GM19438 (cell line): ENCODE measurements around the gene EPC1.
"Not testable (repeated sequence)": the region's sequence is repeated elsewhere in the genome, so short reads cannot be mapped to it uniquely, and the experiment has no call there.

Experiments
- ATAC-seq: cut with Tn5 transposase; IDR thresholded peaks from one replicate; pipeline ENCODE4 v1.9.1; 2021; ENCODE audit warnings: low read depth; ENCODE audit not compliant: unreplicated experiment

The EPC1 gene

GRCh38 chr10:32372000-32372875 lies 25.3 kb upstream of the EPC1 start:
- no peak for ATAC-seq

DNA sequence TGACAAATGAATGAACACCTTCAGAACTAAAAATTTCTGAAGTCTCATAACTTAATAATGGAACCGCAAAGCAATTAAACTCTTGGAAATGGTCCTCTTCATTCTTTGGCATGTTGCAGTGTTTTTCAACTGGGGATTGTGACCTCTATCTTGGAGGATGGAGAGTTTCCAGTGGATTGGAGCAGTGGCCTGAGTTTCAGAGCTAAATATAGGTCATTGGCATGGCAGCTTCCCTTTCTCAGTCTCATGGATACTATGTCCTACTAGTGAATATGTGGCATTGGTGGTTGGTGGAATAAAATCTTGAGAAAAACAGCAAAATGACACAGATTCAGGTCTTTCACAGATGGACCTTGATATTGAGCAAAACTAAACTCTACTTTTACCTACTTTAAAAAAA lies 24.1 kb upstream of the EPC1 start:
- no peak for ATAC-seq

DNA sequence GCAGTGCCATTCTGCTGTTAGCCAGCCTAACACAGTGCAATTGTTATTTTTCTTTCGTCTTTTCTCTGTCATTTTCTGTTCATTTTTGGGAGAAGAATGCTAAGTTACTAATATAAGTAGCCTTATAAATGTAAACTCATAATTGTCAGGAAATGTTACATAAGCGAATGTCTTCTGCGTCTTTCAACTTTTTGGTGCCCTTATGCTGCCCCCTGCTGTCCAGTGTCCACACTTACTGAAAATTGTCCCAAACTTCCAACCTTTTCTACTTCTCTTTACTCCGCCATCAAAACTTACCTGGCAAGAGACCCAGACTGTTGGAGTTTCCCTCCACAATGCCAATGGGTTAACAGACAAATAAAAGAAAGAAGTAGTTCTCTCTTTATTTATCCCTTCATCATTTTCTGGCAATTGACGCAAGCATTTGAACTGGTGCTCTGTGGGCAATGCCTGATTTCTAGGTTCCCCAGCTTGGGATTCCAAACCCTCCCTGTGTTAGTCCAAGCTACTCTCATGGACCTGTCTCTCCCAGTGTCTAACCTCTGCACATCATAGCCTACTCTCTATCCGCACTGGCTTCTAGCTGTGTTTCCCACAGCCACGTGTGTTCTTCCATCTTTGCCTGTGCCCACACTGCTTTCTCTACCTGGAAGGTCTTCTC lies 21.0 kb upstream of the EPC1 start:
- ATAC-seq, result no peak

DNA sequence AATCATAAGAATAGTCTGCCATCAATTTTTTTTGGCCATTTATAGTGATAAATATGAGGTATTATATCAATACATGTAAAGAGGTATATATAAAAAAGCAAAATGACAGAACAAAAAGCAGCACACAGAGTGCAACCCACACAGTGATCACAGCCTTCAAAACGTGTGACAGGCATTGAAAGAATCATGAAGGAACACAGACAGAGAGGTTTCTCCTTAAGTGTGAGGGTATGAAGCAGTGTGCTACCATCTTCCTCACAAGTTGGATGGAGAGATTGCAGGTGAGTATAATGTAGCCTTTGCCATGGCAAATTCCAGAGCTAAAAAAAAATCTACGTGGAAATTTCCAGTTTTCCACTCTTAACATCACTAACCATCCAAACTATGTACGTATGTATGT lies 19.6 kb upstream of the EPC1 start:
- no peak for ATAC-seq

- ATAC-seq, result no peak
These were observed 19.2 kb upstream of the EPC1 start for GRCh38 chr10:32366111-32366510.

DNA sequence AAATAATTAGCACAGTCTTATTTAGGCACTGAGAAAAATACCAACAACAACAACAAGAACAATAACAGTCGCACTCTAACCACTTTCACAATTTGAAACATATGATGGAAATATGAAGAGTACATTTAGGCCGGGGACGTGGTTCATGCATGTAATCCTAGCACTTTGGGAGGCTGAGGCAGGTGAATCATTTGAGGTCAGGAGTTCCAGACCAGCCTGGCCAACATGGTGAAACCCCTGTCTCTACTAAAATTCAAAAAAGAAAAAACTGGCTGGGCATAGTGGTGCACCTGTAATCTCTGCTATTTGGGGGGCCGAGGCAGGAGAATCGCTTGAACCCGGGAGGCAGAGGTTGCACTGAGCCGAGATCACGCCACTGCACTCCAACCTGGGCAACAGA lies 18.4 kb upstream of the EPC1 start:
- ATAC-seq, result not testable (repeated sequence)

GRCh38 chr10:32362571-32362970 lies 15.6 kb upstream of the EPC1 start:
- ATAC-seq, result no peak

GRCh38 chr10:32360884-32361283 lies 13.9 kb upstream of the EPC1 start:
- no peak for ATAC-seq

DNA sequence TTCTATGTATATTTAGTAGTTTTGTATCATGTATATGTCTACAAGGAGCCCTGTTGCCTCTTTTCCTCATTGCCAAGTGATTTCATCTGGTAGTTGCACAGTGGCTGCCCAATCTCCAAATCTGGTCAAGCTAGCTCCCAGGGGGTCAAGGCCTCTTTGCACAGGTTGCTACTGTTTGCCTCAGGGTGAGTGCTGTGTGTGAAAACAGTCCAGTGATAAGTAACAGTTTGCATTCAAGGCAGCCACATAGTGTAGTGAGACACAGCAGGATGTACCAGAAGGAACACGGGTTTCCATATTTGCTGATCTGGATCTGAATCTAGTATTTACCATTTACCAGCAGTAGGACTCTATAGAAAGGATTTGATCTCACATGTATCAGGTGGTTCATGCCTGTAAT lies 13.3 kb upstream of the EPC1 start:
- ATAC-seq, result no peak

DNA sequence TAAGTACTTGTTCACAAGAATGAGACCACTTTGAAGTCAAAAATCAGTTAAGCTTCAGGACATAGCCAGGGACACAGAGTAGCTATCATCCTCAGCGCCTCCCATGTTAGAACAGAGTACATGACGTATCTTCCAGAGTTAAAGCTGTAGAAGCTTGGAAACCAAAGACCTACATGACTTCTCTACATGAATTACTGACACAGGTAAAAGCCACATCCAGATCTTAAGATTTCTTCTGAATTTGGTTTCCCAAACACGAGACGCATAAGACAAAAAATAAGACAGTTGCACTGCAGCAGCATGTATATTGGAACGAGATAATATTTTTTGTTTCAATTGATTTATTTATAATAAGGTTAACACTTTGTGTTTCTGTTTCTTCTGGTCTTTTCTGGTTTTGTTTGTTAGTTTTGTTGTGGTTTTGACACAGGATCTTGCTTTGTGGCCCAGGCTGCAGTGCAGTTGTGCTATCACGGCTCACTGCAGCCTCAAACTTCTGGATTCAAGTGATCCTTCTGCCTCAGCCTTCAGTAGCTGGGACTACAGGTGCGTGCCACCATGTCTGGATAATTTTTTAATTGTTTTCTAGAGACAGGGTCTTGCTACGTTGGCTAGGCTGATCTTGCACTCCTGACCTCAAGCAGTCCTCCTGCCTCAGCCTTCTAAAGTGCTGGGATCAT lies 10.2 kb upstream of the EPC1 start:
- ATAC-seq, result no peak

DNA sequence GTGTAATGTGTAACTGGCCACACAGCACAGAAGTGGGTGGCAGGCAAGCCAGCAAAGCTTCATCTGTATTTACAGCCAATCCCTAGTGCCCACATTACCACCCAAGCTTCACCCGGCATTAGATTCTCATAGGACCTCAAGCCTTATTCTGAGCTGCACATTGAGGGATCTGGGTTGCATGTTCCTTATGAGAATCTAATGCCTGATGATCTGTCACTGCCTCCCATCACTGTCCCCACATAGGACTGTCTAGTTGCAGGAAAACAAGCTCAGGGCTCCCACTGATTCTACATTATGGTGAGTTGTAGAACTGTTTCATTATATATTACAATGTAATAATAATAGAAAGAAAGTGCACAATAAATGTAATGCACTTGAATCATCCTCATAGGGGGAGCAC lies 7.7 kb upstream of the EPC1 start:
- ATAC-seq, result not testable (repeated sequence)

DNA sequence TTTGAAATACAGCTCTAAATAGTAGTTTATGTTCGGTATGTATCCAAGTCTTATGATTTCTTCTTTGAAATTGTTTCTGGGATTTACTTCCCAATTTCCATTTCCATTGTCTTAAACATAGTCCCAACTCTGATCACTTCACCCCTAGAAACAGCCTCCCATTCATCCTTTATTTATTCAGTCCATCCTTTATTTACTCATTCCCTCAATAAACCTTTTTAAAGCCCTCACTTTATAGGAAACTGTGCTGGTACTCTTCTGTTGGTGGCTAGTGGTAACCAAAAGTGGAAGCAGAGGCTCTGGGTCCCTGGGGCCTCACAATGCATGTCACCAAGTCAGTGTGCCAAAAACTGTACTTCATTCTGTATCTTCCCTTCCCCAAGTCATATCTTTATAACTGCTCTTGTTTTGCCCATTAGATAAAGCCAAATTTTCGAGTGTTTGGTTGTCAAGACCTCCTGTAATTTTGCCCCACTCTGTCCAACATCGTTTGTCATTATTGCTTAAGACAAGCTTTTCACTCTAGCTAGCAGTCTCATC lies 3.9 kb upstream of the EPC1 start:
- ATAC-seq, result no peak

- ATAC-seq, result no peak
These were observed 3.2 kb upstream of the EPC1 start for GRCh38 chr10:32349968-32350738.

- ATAC-seq, result no peak
These were observed 2.2 kb upstream of the EPC1 start for GRCh38 chr10:32349199-32349585.

DNA sequence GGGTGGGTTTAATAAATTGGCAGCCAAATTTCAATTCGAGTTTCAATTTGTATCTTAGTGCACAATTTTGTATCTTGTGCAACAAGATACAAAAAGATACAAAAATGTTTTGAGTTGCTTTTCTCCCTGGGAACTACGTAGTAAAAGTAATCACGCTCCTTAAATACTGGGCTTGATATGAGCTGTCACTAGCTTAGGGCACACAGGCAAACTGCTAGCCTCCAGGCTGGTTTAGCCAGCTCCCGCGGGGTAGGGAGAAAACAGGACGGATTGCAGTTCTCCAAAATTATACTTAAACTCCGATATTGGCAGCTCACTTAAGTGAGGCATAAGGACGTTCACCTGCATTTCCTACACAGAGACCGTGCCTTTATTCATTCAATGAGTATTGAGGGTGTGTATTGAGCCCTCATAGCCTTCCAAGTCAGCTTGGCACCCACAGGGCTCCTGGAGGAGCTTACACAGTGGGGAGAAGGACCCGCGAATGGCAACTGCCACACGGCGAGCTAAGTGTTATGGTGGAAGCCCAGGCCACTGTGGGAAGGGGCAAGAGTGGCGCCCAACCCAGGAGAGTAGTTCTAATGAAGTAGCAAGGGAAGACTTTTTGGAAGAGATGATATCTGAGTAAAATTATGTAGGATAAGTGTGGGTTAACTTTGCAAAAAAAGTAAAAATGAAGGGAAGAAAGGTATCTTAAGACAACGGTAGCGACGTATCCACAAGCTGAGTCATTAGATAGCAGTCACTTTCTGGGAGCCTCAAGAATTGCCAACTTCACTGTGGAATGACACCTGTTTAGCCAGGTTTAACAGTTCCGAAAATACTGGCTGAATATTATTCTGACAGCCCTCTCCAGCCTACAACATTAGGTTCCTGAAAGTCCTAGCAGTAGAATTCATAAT lies 1.6 kb upstream of the EPC1 start:
- no peak for ATAC-seq

DNA sequence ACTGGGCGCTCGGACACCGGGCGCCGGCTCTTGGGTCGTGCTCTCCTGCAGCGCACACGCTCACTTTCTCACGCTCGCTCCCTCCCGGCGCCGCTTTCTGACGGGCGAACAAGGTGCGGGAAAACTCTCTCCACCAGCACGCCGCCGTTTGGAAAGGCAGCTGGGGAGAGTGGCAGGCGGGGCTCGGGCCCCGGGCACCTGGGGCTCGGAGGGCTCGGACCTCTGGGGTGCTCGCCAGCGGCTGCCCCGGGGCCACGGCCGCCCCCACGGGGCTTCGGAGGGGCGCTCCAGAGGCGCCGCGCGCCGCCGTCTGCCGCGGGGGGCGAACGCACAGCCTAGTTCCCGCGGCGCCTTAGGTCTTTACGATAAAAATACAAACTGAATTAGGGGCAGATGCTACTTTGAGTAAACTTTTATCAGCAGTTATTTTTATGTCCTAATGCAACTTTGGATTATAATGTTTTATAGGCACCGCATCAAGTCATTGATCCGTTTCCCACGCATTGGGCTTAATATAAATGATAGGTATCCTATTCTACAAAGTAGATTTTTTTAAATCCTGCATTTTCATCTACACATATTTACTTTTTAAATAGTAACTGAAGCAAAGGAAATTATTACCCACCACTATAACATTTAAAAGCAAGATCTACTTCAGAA lies 535 bp upstream of the EPC1 start:
- ATAC-seq, result peak; percentile 16

DNA sequence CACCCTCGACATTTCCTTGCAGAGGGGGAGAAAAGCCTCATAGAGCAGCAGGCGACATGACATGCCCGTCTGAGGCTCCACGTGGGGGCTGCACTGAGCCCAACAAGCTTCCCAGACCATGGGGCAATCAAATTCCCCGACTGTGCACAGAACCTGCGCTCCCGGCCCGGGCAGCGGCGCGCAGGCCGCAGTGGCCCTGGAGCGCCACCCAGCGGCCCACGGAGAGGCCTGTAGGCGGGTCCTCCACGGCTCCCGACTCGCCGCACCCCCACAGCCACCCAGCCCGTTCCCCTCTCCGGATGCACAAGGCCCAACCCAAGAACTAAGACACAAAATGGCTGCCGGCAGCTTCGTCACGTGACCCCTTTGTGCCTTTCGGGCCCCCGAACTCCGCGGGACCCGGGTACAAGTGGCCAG lies 816 bp downstream of the EPC1 start:
- ATAC-seq, result peak; percentile 67

DNA sequence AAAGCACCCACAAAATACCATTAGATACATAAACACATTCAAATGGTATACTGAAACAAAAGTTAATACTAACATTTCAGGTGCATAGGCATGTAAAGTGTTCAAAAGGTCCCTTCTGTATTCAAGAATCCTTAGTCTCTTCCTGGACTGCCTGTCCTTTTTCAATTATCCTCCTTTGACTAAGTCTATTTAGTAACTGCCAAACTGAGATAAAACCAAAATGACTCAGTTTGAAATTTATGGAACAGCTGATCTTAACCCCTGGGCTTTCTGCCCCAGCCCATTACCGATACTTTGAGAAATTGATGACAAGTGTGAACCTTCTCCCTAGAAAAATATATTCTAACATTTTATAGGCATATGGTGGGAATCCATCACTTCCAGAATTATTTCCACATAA lies 5.4 kb downstream of the EPC1 start:
- ATAC-seq, result no peak

DNA sequence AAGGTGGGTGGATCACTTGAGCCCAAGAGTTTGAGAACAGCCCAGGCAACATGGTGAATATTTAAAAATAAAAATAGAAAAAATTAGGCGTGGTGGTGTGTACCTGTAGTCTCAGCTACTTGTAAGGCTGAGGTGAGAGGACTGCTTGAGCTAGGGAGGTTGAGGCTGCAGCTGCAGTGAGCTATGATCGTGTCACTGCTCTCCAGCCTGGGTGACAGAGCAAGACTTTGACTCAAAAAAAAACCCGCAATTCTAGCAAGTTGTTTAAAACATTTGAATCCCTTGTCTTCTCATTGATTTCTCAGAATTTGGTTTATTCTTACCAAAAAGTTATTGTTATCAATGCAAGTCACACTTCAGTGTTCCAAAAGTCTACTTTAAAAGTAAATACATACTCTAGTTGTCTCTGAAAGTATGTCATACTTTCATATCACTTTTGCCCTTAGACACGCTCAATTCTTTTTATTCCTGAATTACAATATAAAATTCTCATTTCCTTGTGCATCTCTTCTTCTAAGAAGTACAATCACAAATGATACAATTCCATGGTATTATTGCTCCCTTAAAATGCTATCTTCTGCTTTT lies 6.3 kb downstream of the EPC1 start:
- ATAC-seq, result no peak
